ENCODE measurements around the gene RHEX. TPM values are rescaled to one million over a fixed set of nuclear protein-coding genes. Genes with fewer than 3 reads are reported as not detected.

Gene RHEX
- total RNA-seq, 1 donor from 2014 or later: not detected

- Histone ChIP-seq H3K9ac (ENCODE audit: low read length) (no peak overlapping the region), H3K4me1 (ENCODE audit: insufficient read depth, low read length) (no peaks in the 10 kb centered on the region)
- no peak overlapping the region for H3K4me3 Mint-ChIP-seq (ENCODE audit: unreplicated experiment)
Observed at GRCh38 chr1:206108635-206109034, 55.7 kb downstream of the RHEX start.

DNA sequence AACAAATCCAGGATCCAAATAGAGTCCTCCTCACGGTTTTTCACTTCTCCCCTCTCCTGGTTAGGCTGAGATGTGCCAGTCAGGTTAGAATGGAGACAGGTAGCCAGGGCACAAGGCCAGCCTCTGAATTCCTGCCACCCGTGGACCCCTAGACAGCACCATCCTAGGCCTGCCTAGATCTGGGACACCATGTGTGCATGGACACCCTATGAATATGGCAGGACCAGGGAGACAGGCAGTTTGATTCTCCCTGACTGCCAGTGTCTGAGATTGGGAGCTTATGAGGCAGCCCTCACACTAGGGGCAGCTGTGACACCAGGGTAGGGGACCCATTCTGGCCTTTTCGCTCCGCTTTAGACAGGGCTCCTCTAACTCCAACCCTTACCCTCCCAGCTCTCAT, 56.7 kb downstream of the RHEX start:
- Histone ChIP-seq H3K9me3 (ENCODE audit: insufficient read depth, low read depth, low read length) (no peaks in the 10 kb centered on the region), H3K36me3 (ENCODE audit: insufficient read depth, low read length) (no peaks in the 10 kb centered on the region), H3K9ac (ENCODE audit: low read length) (no peak overlapping the region), H3K4me1 (ENCODE audit: insufficient read depth, low read length) (no peaks in the 10 kb centered on the region), H3K27me3 (ENCODE audit: insufficient read depth, low read length) (peaks cover 18% of the 10 kb centered on the region), H3K4me3 (ENCODE audit: insufficient read depth, low read depth, low read length) (no peak overlapping the region), H3K79me2 (ENCODE audit: insufficient read depth, low read length) (no peaks in the 10 kb centered on the region), H2AFZ (ENCODE audit: low read depth, low read length) (no peak overlapping the region), H3K27ac (ENCODE audit: low read depth, low read length) (no peak overlapping the region), H3K4me2 (ENCODE audit: low read length) (no peak overlapping the region), H4K20me1 (ENCODE audit: insufficient read depth, low read length) (no peaks in the 10 kb centered on the region)
- Mint-ChIP-seq H3K4me1 (ENCODE audit: low read depth, unreplicated experiment) (peaks cover 3% of the 10 kb centered on the region), H3K27me3 (ENCODE audit: low read depth, unreplicated experiment) (peaks cover 52% of the 10 kb centered on the region), H3K4me3 (ENCODE audit: unreplicated experiment) (no peak overlapping the region), H3K9me3 (ENCODE audit: unreplicated experiment) (peaks cover 2% of the 10 kb centered on the region), H3K27ac (ENCODE audit: unreplicated experiment) (no peak overlapping the region), H3K36me3 (ENCODE audit: low read depth, unreplicated experiment) (no peaks in the 10 kb centered on the region)
- TF ChIP-seq EZH2 (IDR thresholded peaks at IDR 0.05; ENCODE audit: insufficient read depth, low read length): no peak
- TF ChIP-seq CTCF (IDR thresholded peaks at IDR 0.05; ENCODE audit: insufficient read depth, low read depth, low read length): no peak
- no peak for FAIRE-seq
- DNase-seq (ENCODE audit: low read depth): no peak

More at GRCh38 chr1:206108635-206109034, 55.7 kb downstream of the RHEX start:
- Mint-ChIP-seq H3K27me3 (ENCODE audit: low read depth, unreplicated experiment) (peaks cover 46% of the 10 kb centered on the region), H3K9me3 (ENCODE audit: unreplicated experiment) (peaks cover 2% of the 10 kb centered on the region), H3K4me1 (ENCODE audit: low read depth, unreplicated experiment) (peaks cover 3% of the 10 kb centered on the region), H3K36me3 (ENCODE audit: low read depth, unreplicated experiment) (no peaks in the 10 kb centered on the region), H3K27ac (ENCODE audit: unreplicated experiment) (no peak overlapping the region)
- Histone ChIP-seq H3K27me3 (ENCODE audit: insufficient read depth, low read length) (peaks cover 15% of the 10 kb centered on the region), H3K4me2 (ENCODE audit: low read length) (no peak overlapping the region), H2AFZ (ENCODE audit: low read depth, low read length) (no peak overlapping the region), H3K79me2 (ENCODE audit: insufficient read depth, low read length) (no peaks in the 10 kb centered on the region), H3K9me3 (ENCODE audit: insufficient read depth, low read depth, low read length) (no peaks in the 10 kb centered on the region), H3K4me3 (ENCODE audit: insufficient read depth, low read depth, low read length) (no peak overlapping the region), H4K20me1 (ENCODE audit: insufficient read depth, low read length) (no peaks in the 10 kb centered on the region), H3K36me3 (ENCODE audit: insufficient read depth, low read length) (no peaks in the 10 kb centered on the region), H3K27ac (ENCODE audit: low read depth, low read length) (no peak overlapping the region)
- FAIRE-seq (no peak), DNase-seq (ENCODE audit: low read depth) (no peak)
- TF ChIP-seq EZH2 (IDR thresholded peaks at IDR 0.05; ENCODE audit: insufficient read depth, low read length) (no peak), CTCF (IDR thresholded peaks at IDR 0.05; ENCODE audit: insufficient read depth, low read depth, low read length) (no peak)

- Histone ChIP-seq H3K4me3 (ENCODE audit: insufficient read depth, low read depth, low read length) (no peak overlapping the region), H3K4me2 (ENCODE audit: low read length) (no peak overlapping the region), H3K27me3 (ENCODE audit: insufficient read depth, low read length) (peaks cover 19% of the 10 kb centered on the region), H4K20me1 (ENCODE audit: insufficient read depth, low read length) (no peaks in the 10 kb centered on the region), H2AFZ (ENCODE audit: low read depth, low read length) (no peak overlapping the region), H3K36me3 (ENCODE audit: insufficient read depth, low read length) (no peaks in the 10 kb centered on the region), H3K9ac (ENCODE audit: low read length) (no peak overlapping the region), H3K4me1 (ENCODE audit: insufficient read depth, low read length) (no peaks in the 10 kb centered on the region), H3K27ac (ENCODE audit: low read depth, low read length) (no peak overlapping the region), H3K9me3 (ENCODE audit: insufficient read depth, low read depth, low read length) (no peaks in the 10 kb centered on the region), H3K79me2 (ENCODE audit: insufficient read depth, low read length) (no peaks in the 10 kb centered on the region)
- Mint-ChIP-seq H3K27ac (ENCODE audit: unreplicated experiment) (no peak overlapping the region), H3K4me3 (ENCODE audit: unreplicated experiment) (no peak overlapping the region), H3K27me3 (ENCODE audit: low read depth, unreplicated experiment) (peaks cover 56% of the 10 kb centered on the region), H3K4me1 (ENCODE audit: low read depth, unreplicated experiment) (peaks cover 3% of the 10 kb centered on the region), H3K36me3 (ENCODE audit: low read depth, unreplicated experiment) (no peaks in the 10 kb centered on the region), H3K9me3 (ENCODE audit: unreplicated experiment) (peaks cover 2% of the 10 kb centered on the region)
- no peak for DNase-seq (ENCODE audit: low read depth)
- TF ChIP-seq CTCF (IDR thresholded peaks at IDR 0.05; ENCODE audit: insufficient read depth, low read depth, low read length): no peak
- TF ChIP-seq EZH2 (IDR thresholded peaks at IDR 0.05; ENCODE audit: insufficient read depth, low read length): no peak
- FAIRE-seq: no peak
Observed at GRCh38 chr1:206110161-206110560, 57.2 kb downstream of the RHEX start.
